GM12891 (cell line): ENCODE measurements around the gene ACP7.

Source experiments
- DNase-seq: peaks from one replicate; pipeline ENCODE4 v3.0.0; 2011; ENCODE audit warnings: low spot score; ENCODE audit not compliant: insufficient read length
- FAIRE-seq: peaks from 2 replicates; lab custom pipeline; 2011; peaks lifted over from hg19 to GRCh38; lab: Jason Lieb, UNC
- PAX5 ChIP-seq: IDR thresholded peaks from 2 replicates; pipeline ENCODE4 v1.6.1; 2011; ENCODE audit warnings: low read length, moderate library complexity, mild to moderate bottlenecking; ENCODE audit not compliant: insufficient read depth, severe bottlenecking
- POLR2A ChIP-seq: IDR thresholded peaks from 2 replicates; pipeline ENCODE4 v1.6.1; 2011; ENCODE audit warnings: low read depth, low read length, control low read depth
- POLR2AphosphoS5 ChIP-seq: IDR thresholded peaks from 2 replicates; pipeline ENCODE4 v1.6.1; 2011; ENCODE audit warnings: low read depth, low read length, control low read depth
- POU2F2 ChIP-seq: IDR thresholded peaks from 2 replicates; pipeline ENCODE4 v1.6.1; 2011; ENCODE audit warnings: low read depth, mild to moderate bottlenecking, control low read depth, low read length, moderate library complexity
- SPI1 ChIP-seq: IDR thresholded peaks from 2 replicates; pipeline ENCODE4 v1.6.1; 2011; ENCODE audit warnings: low read depth, low read length, control low read depth
- TAF1 ChIP-seq: IDR thresholded peaks from 2 replicates; pipeline ENCODE4 v1.6.1; 2011; ENCODE audit warnings: low read depth, low read length, control low read depth

ACP7 gene

DNA sequence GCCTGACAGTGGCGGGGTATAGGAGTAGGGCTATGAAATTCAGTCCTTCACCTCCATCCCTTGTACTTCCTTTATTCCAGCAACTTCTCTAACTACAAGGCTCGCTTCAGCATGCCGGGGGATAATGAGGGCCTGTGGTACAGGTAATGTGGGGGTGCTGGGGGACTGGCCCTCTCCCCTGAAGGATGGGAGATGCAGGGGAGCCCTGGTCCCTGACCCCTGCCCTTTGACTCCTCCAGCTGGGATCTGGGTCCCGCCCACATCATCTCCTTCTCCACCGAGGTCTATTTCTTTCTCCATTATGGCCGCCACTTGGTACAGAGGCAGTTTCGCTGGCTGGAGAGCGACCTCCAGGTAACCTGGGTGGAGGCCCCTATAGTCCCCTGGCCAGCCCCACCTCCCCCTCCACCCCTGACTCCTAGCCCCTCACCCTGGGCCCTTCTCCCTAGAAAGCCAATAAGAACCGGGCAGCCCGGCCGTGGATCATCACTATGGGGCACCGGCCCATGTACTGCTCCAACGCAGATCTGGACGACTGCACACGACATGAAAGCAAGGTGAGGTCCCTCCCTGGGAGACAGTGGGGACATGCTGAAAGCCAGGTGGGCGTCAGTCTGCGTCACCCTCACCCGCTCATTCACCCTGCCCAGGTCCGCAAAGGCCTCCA, 16.5 kb downstream of the ACP7 start:
- DNase-seq (no peak), FAIRE-seq (no peak)
- no peak for TF ChIP-seq SPI1
- no peak for TF ChIP-seq POU2F2
- TF ChIP-seq PAX5 = no peak
- no peak for TF ChIP-seq POLR2A

DNA sequence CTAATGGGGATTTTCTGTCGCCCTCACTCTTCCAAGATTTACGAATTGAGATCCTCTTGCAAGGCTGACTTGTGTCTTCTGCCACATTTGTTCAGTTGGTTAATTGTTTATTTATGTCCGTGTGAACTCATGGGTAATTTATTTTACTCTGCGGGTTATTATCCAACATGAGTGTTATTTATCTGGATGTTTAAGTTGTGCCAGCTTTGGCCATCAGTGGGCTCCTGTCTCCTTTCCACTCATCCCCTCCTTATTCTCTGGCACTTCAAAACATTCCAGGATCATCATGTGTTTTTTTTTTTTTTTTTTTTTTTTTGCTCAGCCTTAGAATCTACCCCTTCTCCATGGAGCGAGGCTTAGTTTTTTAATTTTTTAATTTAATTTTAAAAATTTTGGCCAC, 19.0 kb downstream of the ACP7 start:
- no peak for FAIRE-seq
- no peak for TF ChIP-seq SPI1
- no peak for TF ChIP-seq POLR2A
- TF ChIP-seq POU2F2 = no peak
- no peak for TF ChIP-seq TAF1
- no peak for TF ChIP-seq PAX5
- TF ChIP-seq POLR2AphosphoS5 = no peak
- DNase-seq = no peak

DNA sequence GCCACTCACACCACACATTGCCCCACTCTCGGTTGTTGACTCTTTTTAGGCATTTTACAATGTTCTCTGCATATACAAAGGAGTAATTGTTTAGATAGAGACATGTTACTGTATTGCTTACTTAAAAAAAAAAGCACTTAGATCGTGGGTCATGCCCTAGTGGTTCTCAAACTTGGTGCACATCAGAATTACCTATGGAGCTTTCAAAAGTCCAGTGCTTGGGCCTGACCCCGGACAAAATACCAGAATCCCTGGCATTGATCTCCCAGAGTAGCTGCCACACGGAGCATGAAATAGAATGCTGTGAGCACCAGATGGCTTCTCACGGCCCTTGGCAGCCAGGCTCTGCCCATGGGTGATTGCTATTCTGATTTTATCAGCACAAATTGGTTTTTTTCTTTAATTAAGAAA, 20.0 kb downstream of the ACP7 start:
- FAIRE-seq (no peak), DNase-seq (no peak)
- no peak for TF ChIP-seq SPI1

DNA sequence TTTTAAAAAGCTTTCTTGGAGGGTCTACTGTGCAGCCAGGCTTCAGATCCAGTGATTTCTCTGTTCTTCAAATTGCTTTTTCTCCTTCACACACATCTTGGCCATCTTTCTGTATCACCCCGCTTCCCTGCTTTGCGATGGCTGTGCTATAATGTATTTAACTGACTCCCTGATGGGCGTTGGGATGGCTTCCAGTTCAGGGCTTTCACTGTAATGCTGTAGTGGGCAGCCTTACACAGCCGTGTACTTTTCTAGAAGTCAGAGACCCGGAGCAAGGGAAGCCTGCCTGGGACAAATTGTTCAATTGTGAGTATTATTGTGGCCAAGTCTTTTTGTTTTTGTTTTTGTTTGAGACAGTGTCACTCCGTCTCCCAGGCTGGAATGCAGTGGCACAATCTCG, 22.0 kb downstream of the ACP7 start:
- no peak for DNase-seq
- no peak for TF ChIP-seq SPI1
- TF ChIP-seq POLR2A = no peak
- no peak for TF ChIP-seq TAF1
- TF ChIP-seq PAX5 = no peak
- no peak for TF ChIP-seq POLR2AphosphoS5
- TF ChIP-seq POU2F2 = no peak
- no peak for FAIRE-seq

DNA sequence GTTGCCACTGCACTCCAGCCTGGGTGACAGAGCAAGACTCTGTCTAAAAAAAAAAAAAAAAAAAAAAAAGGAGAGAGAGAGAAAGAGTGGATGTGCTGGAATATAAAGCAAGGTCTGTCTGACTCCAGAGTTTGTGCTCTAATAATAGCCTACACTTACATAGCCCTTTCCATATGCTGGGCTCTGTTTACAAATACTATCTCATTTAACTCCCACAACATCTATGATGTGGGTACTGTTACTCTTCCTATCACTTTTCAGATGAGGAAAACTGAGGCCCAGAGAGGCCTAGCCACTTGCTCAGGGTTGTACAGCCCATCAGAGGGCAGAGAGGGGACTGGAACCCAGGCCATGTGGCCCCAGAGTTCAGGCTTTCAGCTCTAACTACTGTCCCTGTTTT, 25.5 kb downstream of the ACP7 start:
- FAIRE-seq (no peak), DNase-seq (no peak)
- no peak for TF ChIP-seq POLR2AphosphoS5
- no peak for TF ChIP-seq POLR2A
- no peak for TF ChIP-seq TAF1
- TF ChIP-seq PAX5 = no peak
- TF ChIP-seq SPI1 = no peak

DNA sequence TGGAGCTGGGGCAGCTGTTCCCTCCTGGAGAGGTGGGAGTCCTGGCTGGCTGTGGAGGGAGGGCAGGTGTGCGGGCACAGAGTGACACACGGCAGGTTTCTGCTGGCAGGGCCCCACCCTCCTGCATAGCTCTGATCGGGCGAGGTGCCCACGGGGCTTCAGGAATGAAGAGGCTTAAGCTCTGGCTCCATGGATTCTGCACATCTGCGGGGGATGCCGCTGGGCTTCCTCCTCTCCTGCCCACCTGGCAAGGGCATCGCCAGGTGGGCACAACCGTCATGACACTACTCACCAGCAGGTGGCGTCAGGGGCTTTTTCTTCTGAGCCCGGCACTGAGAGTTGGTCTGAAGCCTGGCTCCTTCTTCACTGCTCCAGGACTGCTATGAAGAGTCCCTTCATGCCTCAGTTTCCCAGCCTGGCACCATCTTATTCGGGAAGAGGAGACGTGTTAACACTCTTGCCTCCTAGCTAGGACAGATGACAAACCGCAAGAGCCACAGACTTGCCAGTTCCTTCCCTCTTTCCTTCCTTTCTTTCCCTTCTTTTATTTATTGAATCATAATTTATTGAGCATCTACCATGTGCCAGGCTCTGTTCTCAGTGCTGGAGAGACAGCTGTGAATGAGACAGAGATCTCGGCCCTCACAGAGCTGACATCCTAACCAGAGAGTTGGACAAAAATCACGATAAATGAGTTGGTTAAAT, 26.2 kb downstream of the ACP7 start:
- FAIRE-seq (peak; percentile 87), DNase-seq (peak; percentile 82)
- TF ChIP-seq POLR2AphosphoS5 = no peak
- no peak for TF ChIP-seq POLR2A
- no peak for TF ChIP-seq TAF1

DNA sequence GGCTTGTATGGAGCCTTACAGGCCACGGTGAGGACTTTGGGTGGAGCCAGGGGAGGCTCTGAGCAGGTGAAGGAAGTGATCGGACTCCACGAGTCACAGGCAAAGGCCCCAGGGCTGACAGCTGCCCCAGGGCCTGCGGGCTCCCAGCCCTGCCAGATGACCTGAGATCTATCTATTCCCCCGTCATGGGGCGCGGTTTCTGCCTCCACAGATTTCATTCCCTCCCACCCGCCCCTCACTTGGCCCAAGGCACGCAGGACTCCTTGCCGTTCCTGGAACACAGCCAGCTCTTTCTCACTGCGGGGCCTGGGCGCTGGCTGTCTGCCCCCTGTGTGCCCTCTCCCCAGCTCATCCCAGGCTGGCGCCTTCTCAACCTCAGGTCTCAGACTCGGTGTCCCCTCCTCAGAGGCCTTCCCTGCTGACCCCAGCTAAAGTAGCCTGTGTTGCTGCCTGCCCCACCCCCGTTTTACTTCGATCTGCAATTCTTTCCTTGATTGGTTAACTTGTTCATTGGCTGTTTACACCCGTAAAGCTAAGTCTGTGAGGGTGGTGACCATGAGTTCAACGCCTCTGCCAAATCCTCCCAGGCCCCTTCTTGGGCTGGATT, 27.5 kb downstream of the ACP7 start:
- TF ChIP-seq POLR2AphosphoS5 = no peak
- no peak for TF ChIP-seq POU2F2
- no peak for TF ChIP-seq POLR2A
- TF ChIP-seq PAX5 = no peak
- TF ChIP-seq TAF1 = no peak
- TF ChIP-seq SPI1 = no peak
- DNase-seq = no peak
- FAIRE-seq = no peak

DNA sequence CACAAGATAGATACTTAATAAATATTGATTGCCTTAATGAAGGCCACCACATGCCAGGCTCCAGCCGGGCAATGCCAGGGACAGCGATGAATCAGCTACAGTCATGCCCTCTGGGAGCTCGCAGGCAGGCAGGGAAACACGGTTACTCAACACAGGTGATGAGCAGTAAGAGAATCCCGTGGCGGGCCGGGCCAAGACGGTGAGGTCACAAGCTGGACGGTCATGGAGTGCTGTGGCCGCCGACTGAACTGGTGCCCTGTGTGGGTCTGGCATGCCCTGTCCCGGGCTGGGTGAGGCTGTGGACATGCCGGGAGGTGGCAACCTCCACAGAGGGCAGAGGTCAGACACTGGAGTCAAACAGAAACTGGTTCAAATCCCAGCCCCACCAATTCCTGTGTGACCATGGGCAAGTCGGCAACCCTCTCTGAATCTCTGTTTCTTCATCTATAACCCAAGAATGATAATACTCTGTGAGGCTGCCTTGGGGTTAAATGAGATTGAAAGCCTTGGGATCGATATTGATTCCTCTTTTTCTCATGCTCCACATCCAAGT, 28.2 kb downstream of the ACP7 start:
- TF ChIP-seq PAX5 (no peak), TAF1 (no peak), POLR2AphosphoS5 (no peak), SPI1 (no peak), POLR2A (no peak), POU2F2 (no peak)
- no peak for DNase-seq
- no peak for FAIRE-seq

DNA sequence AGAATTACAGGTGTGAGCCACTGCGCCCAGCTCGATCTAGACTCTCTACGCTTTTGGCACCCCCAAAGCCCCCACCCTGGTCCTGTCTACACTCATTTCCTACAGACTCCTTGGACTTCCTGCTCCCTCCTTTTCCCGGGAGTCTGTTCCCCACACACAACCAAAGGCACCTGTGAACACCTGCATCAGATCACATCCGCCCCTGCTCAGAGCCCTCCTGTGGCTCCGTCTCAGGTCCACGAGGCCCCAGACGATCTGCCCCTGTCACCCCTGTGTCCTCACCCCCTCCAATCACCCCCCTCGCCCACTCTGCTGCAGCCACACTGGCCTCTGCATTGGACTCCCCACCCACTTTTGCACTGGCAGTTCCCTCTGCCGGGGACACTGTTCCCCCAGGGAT, 29.0 kb downstream of the ACP7 start:
- TF ChIP-seq POLR2AphosphoS5 (no peak), PAX5 (no peak), SPI1 (no peak), POLR2A (no peak), POU2F2 (no peak), TAF1 (no peak)
- no peak for FAIRE-seq
- DNase-seq = no peak
